DND-41 (cell line): ENCODE results near the gene GRIA1.

Experiments
- ATAC-seq: fragments of 200-7000 bp; cut with Tn5 transposase; 3 replicates; pipeline ENCODE4 v1.9.1; 2021; ENCODE audit warnings: low read depth; ENCODE audit not compliant: insufficient read depth
- DNase-seq: peaks from one replicate; pipeline ENCODE4 v3.0.0-alpha.2; 2020
- H2AFZ ChIP-seq: 2 replicates; pipeline ENCODE4 v1.6.0; 2012; ENCODE audit warnings: low read depth, low read length
- H3K27ac ChIP-seq: 2 replicates; pipeline ENCODE4 v1.5.1; 2012; ENCODE audit warnings: low read length, inconsistent platforms
- H3K27me3 ChIP-seq: fragments of 200-600 bp; sonication (generic); 2 replicates; pipeline ENCODE4 v1.6.0; 2012; ENCODE audit warnings: low read length, mild to moderate bottlenecking, inconsistent platforms; ENCODE audit not compliant: insufficient read depth, poor library complexity
- H3K36me3 ChIP-seq: 2 replicates; pipeline ENCODE4 v1.5.1; 2012; ENCODE audit warnings: low read length, inconsistent platforms; ENCODE audit not compliant: insufficient read depth
- H3K4me1 ChIP-seq: 2 replicates; pipeline ENCODE4 v1.5.1; 2012; ENCODE audit warnings: mild to moderate bottlenecking, low read length; ENCODE audit not compliant: insufficient read depth
- H3K4me2 ChIP-seq: 2 replicates; pipeline ENCODE4 v1.6.0; 2012; ENCODE audit warnings: mild to moderate bottlenecking, moderate library complexity, low read length, inconsistent platforms; ENCODE audit not compliant: insufficient read depth
- H3K4me3 ChIP-seq, 2 experiments: fragments of 200-600 bp in 1 of 2; shearing (Covaris generic) in 1 of 2; 2 replicates each; pipeline ENCODE4 v1.5.1; 2012 to 2016; ENCODE audit warnings: inconsistent platforms in 2 of 2, low read length in 2 of 2, mild to moderate bottlenecking in 2 of 2, low read depth in 1 of 2, moderate library complexity in 1 of 2
- H3K79me2 ChIP-seq: 2 replicates; pipeline ENCODE4 v1.6.0; 2012; ENCODE audit warnings: low read length, inconsistent platforms; ENCODE audit not compliant: insufficient read depth
- H3K9ac ChIP-seq: 2 replicates; pipeline ENCODE4 v1.6.0; 2012; ENCODE audit warnings: low read depth, mild to moderate bottlenecking, inconsistent platforms, low read length, moderate library complexity
- H3K9me3 ChIP-seq: 2 replicates; pipeline ENCODE4 v1.5.1; 2012; ENCODE audit warnings: low read length, moderate library complexity, mild to moderate bottlenecking, inconsistent platforms; ENCODE audit not compliant: insufficient read depth, severe bottlenecking
- H4K20me1 ChIP-seq: 2 replicates; pipeline ENCODE4 v1.6.0; 2012; ENCODE audit warnings: low read length; ENCODE audit not compliant: insufficient read depth
- CTCF ChIP-seq: IDR thresholded peaks from 2 replicates; pipeline ENCODE4 v1.5.1; 2012; ENCODE audit warnings: borderline replicate concordance, low read length, moderate library complexity, mild to moderate bottlenecking; ENCODE audit not compliant: poor library complexity, severe bottlenecking; ENCODE audit errors: extremely low read depth
- EZH2 ChIP-seq: IDR thresholded peaks from 3 replicates; pipeline ENCODE4 v1.6.1; 2012; ENCODE audit warnings: borderline replicate concordance, low read depth, mild to moderate bottlenecking, moderate library complexity, low read length, inconsistent platforms; ENCODE audit not compliant: severe bottlenecking

Gene GRIA1

GRCh38 chr5:153491038-153491744 is 721 bp downstream of the GRIA1 start:
- no peak for TF ChIP-seq CTCF
- no peak for TF ChIP-seq EZH2
- Histone ChIP-seq H3K36me3 (no peaks in the 10 kb centered on the region), H3K27me3 (peaks cover 9% of the 10 kb centered on the region), H3K4me1 (no peaks in the 10 kb centered on the region), H3K9me3 (no peaks in the 10 kb centered on the region), H3K27ac (no peak overlapping the region), H3K4me2 (no peak overlapping the region), H4K20me1 (no peaks in the 10 kb centered on the region), H3K9ac (no peak overlapping the region), H3K79me2 (no peaks in the 10 kb centered on the region), H3K4me3 (no peak overlapping the region), H2AFZ (no peak overlapping the region)
- ATAC-seq (no peak), DNase-seq (no peak)

- H4K20me1 ChIP-seq, result no peaks in the 10 kb centered on the region
- no peak overlapping the region for H3K9ac ChIP-seq
- H3K4me3 ChIP-seq, result no peak overlapping the region
- DNase-seq (no peak), ATAC-seq (no peak)
- H3K36me3 ChIP-seq, result no peaks in the 10 kb centered on the region
- no peaks in the 10 kb centered on the region for H3K4me1 ChIP-seq
- no peak overlapping the region for H2AFZ ChIP-seq
- no peaks in the 10 kb centered on the region for H3K9me3 ChIP-seq
- no peaks in the 10 kb centered on the region for H3K79me2 ChIP-seq
- TF ChIP-seq CTCF (no peak), EZH2 (no peak)
- H3K4me2 ChIP-seq, result no peak overlapping the region
- peaks cover 9% of the 10 kb centered on the region for H3K27me3 ChIP-seq
- H3K27ac ChIP-seq, result no peak overlapping the region
Observed at GRCh38 chr5:153491856-153492255, 1.4 kb downstream of the GRIA1 start.

- ATAC-seq, result no peak
- Histone ChIP-seq H3K4me2 (no peak overlapping the region), H3K9me3 (no peaks in the 10 kb centered on the region), H3K4me3 (no peak overlapping the region), H3K9ac (no peak overlapping the region), H3K27me3 (no peaks in the 10 kb centered on the region), H3K36me3 (no peaks in the 10 kb centered on the region), H3K79me2 (no peaks in the 10 kb centered on the region), H4K20me1 (no peaks in the 10 kb centered on the region), H3K27ac (no peak overlapping the region), H3K4me1 (no peaks in the 10 kb centered on the region), H2AFZ (no peak overlapping the region)
- DNase-seq, result no peak
- no peak for TF ChIP-seq EZH2
- peak; percentile 50 for TF ChIP-seq CTCF
Observed at GRCh38 chr5:153496835-153497234, 6.4 kb downstream of the GRIA1 start.

GRCh38 chr5:153498516-153498915 is 8.0 kb downstream of the GRIA1 start:
- Histone ChIP-seq H3K27me3 (no peaks in the 10 kb centered on the region), H2AFZ (no peak overlapping the region), H3K9me3 (no peaks in the 10 kb centered on the region), H4K20me1 (no peaks in the 10 kb centered on the region), H3K4me1 (no peaks in the 10 kb centered on the region), H3K4me2 (no peak overlapping the region), H3K36me3 (no peaks in the 10 kb centered on the region), H3K79me2 (no peaks in the 10 kb centered on the region), H3K27ac (no peak overlapping the region), H3K4me3 (no peak overlapping the region), H3K9ac (no peak overlapping the region)
- TF ChIP-seq EZH2 (no peak), CTCF (no peak)
- ATAC-seq (no peak), DNase-seq (no peak)
